WERI-Rb-1 (cell line): ENCODE measurements around the gene PLPPR5.

Experiments
- DNase-seq: peaks from one replicate; pipeline ENCODE4 v3.0.0-alpha.2; 2020
- H3K27ac ChIP-seq: fragments of 250-450 bp; sonication (Bioruptor Pico); 2 replicates; pipeline ENCODE4 v1.5.1; 2020; ENCODE audit warnings: mild to moderate bottlenecking, moderate library complexity
- H3K27me3 ChIP-seq: fragments of 250-450 bp; sonication (Bioruptor Pico); 2 replicates; pipeline ENCODE4 v1.5.1; 2021; ENCODE audit warnings: mild to moderate bottlenecking, low read depth, moderate library complexity; ENCODE audit not compliant: insufficient read depth, severe bottlenecking
- H3K36me3 ChIP-seq: fragments of 250-450 bp; sonication (Bioruptor Pico); 2 replicates; pipeline ENCODE4 v1.5.1; 2020; ENCODE audit warnings: mild to moderate bottlenecking, moderate library complexity
- H3K4me3 ChIP-seq: 2 replicates; pipeline ENCODE4 v1.5.1; 2011; ENCODE audit warnings: low read depth, mild to moderate bottlenecking, control low read depth, low read length
- H3K9me3 ChIP-seq: fragments of 250-450 bp; sonication (Bioruptor Pico); 2 replicates; pipeline ENCODE4 v1.5.1; 2021; ENCODE audit warnings: mild to moderate bottlenecking, moderate library complexity; ENCODE audit not compliant: severe bottlenecking
- CTCF ChIP-seq: IDR thresholded peaks from 2 replicates; pipeline ENCODE4 v1.5.1; 2011; ENCODE audit warnings: low read depth, mild to moderate bottlenecking, control low read depth, inconsistent platforms, low read length

The PLPPR5 gene

GRCh38 chr1:98897479-98897878, 107.2 kb downstream of the PLPPR5 start:
- no peak for DNase-seq
- no peak for TF ChIP-seq CTCF
- H3K9me3 ChIP-seq, result no peaks in the 10 kb centered on the region
- H3K27ac ChIP-seq, result no peak overlapping the region
- H3K36me3 ChIP-seq, result no peaks in the 10 kb centered on the region
- H3K27me3 ChIP-seq, result no peaks in the 10 kb centered on the region
- H3K4me3 ChIP-seq, result no peak overlapping the region

GRCh38 chr1:98896711-98897445, 107.8 kb downstream of the PLPPR5 start:
- no peaks in the 10 kb centered on the region for H3K36me3 ChIP-seq
- no peaks in the 10 kb centered on the region for H3K9me3 ChIP-seq
- DNase-seq, result no peak
- no peaks in the 10 kb centered on the region for H3K27me3 ChIP-seq
- no peak overlapping the region for H3K4me3 ChIP-seq
- TF ChIP-seq CTCF, result no peak
- no peak overlapping the region for H3K27ac ChIP-seq

- no peaks in the 10 kb centered on the region for H3K36me3 ChIP-seq
- H3K4me3 ChIP-seq, result no peak overlapping the region
- TF ChIP-seq CTCF, result no peak
- no peaks in the 10 kb centered on the region for H3K9me3 ChIP-seq
- no peak overlapping the region for H3K27ac ChIP-seq
- DNase-seq, result no peak
- H3K27me3 ChIP-seq, result no peaks in the 10 kb centered on the region
These were observed 111.3 kb downstream of the PLPPR5 start for GRCh38 chr1:98893371-98893770.

GRCh38 chr1:98888869-98889268, 115.8 kb downstream of the PLPPR5 start:
- DNase-seq, result no peak
- H3K27me3 ChIP-seq, result no peaks in the 10 kb centered on the region
- H3K4me3 ChIP-seq, result no peak overlapping the region
- no peaks in the 10 kb centered on the region for H3K36me3 ChIP-seq
- no peaks in the 10 kb centered on the region for H3K9me3 ChIP-seq
- H3K27ac ChIP-seq, result no peak overlapping the region
- no peak for TF ChIP-seq CTCF

GRCh38 chr1:98887507-98887906, 117.2 kb downstream of the PLPPR5 start:
- H3K27ac ChIP-seq, result no peak overlapping the region
- H3K27me3 ChIP-seq, result no peaks in the 10 kb centered on the region
- H3K4me3 ChIP-seq, result no peak overlapping the region
- no peaks in the 10 kb centered on the region for H3K9me3 ChIP-seq
- H3K36me3 ChIP-seq, result no peaks in the 10 kb centered on the region
- no peak for DNase-seq
- TF ChIP-seq CTCF, result no peak

GRCh38 chr1:98884864-98885263, 119.8 kb downstream of the PLPPR5 start:
- Histone ChIP-seq H3K27me3 (no peaks in the 10 kb centered on the region), H3K4me3 (no peak overlapping the region), H3K36me3 (no peaks in the 10 kb centered on the region), H3K9me3 (no peaks in the 10 kb centered on the region), H3K27ac (no peak overlapping the region)
- DNase-seq, result no peak
- TF ChIP-seq CTCF, result no peak
